GM21717 (cell line): ENCODE data around the gene CRTC2.

Source experiments
- ATAC-seq: cut with Tn5 transposase; IDR thresholded peaks from one replicate; pipeline ENCODE4 v1.9.1; 2021; ENCODE audit warnings: mild to moderate bottlenecking, moderate library complexity; ENCODE audit not compliant: unreplicated experiment

CRTC2 gene

GRCh38 chr1:153973525-153973924, 15.1 kb upstream of the CRTC2 start:
- no peak for ATAC-seq

GRCh38 chr1:153973071-153973470, 14.7 kb upstream of the CRTC2 start:
- ATAC-seq = no peak

GRCh38 chr1:153970346-153970745, 11.9 kb upstream of the CRTC2 start:
- ATAC-seq = no peak

- no peak for ATAC-seq
Measured at GRCh38 chr1:153968972-153969371, 10.6 kb upstream of the CRTC2 start.

GRCh38 chr1:153968408-153968807, 10.0 kb upstream of the CRTC2 start:
- ATAC-seq = no peak

GRCh38 chr1:153968000-153968363, 9.6 kb upstream of the CRTC2 start:
- no peak for ATAC-seq

GRCh38 chr1:153967107-153967999, 8.9 kb upstream of the CRTC2 start, which contains the start of gene CREB3L4:
Gene CREB3L4, plus strand, starts transcription at chr1:153967902. Its CDS starts 624 bp downstream, at chr1:153968526.
- peak; percentile 64 for ATAC-seq

GRCh38 chr1:153963850-153964331, 5.5 kb upstream of the CRTC2 start:
- peak; percentile 1 for ATAC-seq

GRCh38 chr1:153963030-153963849, 4.8 kb upstream of the CRTC2 start, which contains the start of gene SLC39A1:
Gene SLC39A1, minus strand, starts transcription at chr1:153963537. Its CDS starts 822 bp downstream, at chr1:153962715.
- peak; percentile 43 for ATAC-seq

GRCh38 chr1:153962088-153963029, 3.9 kb upstream of the CRTC2 start:
- ATAC-seq = no peak

GRCh38 chr1:153961421-153961820, 3.0 kb upstream of the CRTC2 start:
- no peak for ATAC-seq

- ATAC-seq = no peak
Measured at GRCh38 chr1:153960206-153960605, 1.8 kb upstream of the CRTC2 start.

GRCh38 chr1:153959454-153959853, 1.0 kb upstream of the CRTC2 start:
- ATAC-seq = no peak

- ATAC-seq = no peak
Measured at GRCh38 chr1:153958961-153959260, 499 bp upstream of the CRTC2 start.

- ATAC-seq = peak; percentile 17
Measured at GRCh38 chr1:153957744-153958110, 685 bp downstream of the CRTC2 start.

GRCh38 chr1:153956997-153957715, 1.3 kb downstream of the CRTC2 start:
- no peak for ATAC-seq

GRCh38 chr1:153954826-153955225, 3.6 kb downstream of the CRTC2 start:
- ATAC-seq = no peak

- ATAC-seq = no peak
Measured at GRCh38 chr1:153953859-153954365, 4.5 kb downstream of the CRTC2 start.

GRCh38 chr1:153951801-153952200, 6.6 kb downstream of the CRTC2 start:
- no peak for ATAC-seq

GRCh38 chr1:153951183-153951582, 7.2 kb downstream of the CRTC2 start:
- no peak for ATAC-seq
